ENCODE data around the gene VEGFD. TPM values are rescaled to one million over a fixed set of nuclear protein-coding genes. Genes with fewer than 3 reads are reported as not detected.

VEGFD gene, protein sequence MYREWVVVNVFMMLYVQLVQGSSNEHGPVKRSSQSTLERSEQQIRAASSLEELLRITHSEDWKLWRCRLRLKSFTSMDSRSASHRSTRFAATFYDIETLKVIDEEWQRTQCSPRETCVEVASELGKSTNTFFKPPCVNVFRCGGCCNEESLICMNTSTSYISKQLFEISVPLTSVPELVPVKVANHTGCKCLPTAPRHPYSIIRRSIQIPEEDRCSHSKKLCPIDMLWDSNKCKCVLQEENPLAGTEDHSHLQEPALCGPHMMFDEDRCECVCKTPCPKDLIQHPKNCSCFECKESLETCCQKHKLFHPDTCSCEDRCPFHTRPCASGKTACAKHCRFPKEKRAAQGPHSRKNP
- total RNA-seq (2022) (0.36 TPM in 1 of 2 replicates, not detected in the other), Bru-seq, nascent RNA (percentile 36 among the genes with signal in this experiment), BruChase-seq, experiment 1, labeled RNA remaining after a 2-hour chase (percentile 37 among the genes with signal in this experiment), BruChase-seq, experiment 2, labeled RNA remaining after a 6-hour chase (percentile 30 among the genes with signal in this experiment)
- long read RNA-seq: 0 reads

DNA sequence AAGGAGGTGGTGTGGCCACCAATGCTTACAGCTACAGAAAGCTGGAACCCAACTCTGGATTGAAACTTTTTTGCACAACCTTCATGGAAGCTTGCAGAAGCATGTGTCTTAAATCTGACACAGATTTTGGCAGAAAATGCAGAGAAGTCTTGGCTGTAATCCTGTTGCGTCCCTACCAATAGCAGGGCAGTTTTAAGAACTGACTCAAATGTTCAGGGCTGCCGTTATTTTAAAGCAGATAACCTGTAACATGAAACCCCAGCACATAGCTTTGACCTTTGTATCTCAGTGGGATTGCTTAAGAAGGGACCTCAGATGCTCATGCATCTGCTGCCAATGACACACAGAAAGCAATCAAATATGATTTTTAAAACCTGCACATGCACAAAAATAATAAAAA, at the start of gene VEGFD:
TSS of gene VEGFD (minus strand) at position 110 of the 400 bp plus-strand sequence. CDS start 467 bp downstream, outside the sequence.
- no peaks in the 10 kb centered on the region for H3K4me1 Mint-ChIP-seq (ENCODE audit: low read depth, unreplicated experiment)
- POLR2A ChIA-PET: no interaction called here
- H3K9me3 Mint-ChIP-seq (ENCODE audit: unreplicated experiment): no peaks in the 10 kb centered on the region
- TF ChIP-seq, protein P1, sequence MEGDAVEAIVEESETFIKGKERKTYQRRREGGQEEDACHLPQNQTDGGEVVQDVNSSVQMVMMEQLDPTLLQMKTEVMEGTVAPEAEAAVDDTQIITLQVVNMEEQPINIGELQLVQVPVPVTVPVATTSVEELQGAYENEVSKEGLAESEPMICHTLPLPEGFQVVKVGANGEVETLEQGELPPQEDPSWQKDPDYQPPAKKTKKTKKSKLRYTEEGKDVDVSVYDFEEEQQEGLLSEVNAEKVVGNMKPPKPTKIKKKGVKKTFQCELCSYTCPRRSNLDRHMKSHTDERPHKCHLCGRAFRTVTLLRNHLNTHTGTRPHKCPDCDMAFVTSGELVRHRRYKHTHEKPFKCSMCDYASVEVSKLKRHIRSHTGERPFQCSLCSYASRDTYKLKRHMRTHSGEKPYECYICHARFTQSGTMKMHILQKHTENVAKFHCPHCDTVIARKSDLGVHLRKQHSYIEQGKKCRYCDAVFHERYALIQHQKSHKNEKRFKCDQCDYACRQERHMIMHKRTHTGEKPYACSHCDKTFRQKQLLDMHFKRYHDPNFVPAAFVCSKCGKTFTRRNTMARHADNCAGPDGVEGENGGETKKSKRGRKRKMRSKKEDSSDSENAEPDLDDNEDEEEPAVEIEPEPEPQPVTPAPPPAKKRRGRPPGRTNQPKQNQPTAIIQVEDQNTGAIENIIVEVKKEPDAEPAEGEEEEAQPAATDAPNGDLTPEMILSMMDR (IDR thresholded peaks at IDR 0.05; ENCODE audit: insufficient read depth in 1 of 2, low read depth in 1 of 2, low read length in 1 of 2, severe bottlenecking in 1 of 2, unreplicated experiment in 1 of 2): no peak
- Histone ChIP-seq H3K4me3 (ENCODE audit: low read depth, low read length) (no peak within 1 kb of the TSS), H3K36me3 (ENCODE audit: control insufficient read depth, insufficient read depth, low read length) (no peaks in the 10 kb centered on the region), H3K4me1 (no peaks in the 10 kb centered on the region), H3K9me3 (no peaks in the 10 kb centered on the region), H3K27me3 (replicated peaks; ENCODE audit: control insufficient read depth, insufficient read depth, low read length) (no peaks in the 10 kb centered on the region)
- no peak within 1 kb of the TSS for H3K4me3 Mint-ChIP-seq (ENCODE audit: unreplicated experiment)
- peak in 1 of 2 experiments; percentile 0 for DNase-seq
- CTCF ChIA-PET: no interaction called here
- no peak within 1 kb of the TSS for H3K27ac Mint-ChIP-seq (ENCODE audit: unreplicated experiment)
- intact Hi-C loops (cut with micrococcal nuclease; ENCODE audit: unreplicated experiment): loop anchor here (10.0 kb wide), 1 partner anchor 80 kb away; no protein-coding TSS in a partner anchor
- no TSS peak for BruUV-seq (replicated peaks)
- H3K27me3 Mint-ChIP-seq (ENCODE audit: insufficient read depth, unreplicated experiment): no peaks in the 10 kb centered on the region
- peaks cover 5% of the 10 kb centered on the region for H3K36me3 Mint-ChIP-seq (ENCODE audit: insufficient read depth, unreplicated experiment)

DNA sequence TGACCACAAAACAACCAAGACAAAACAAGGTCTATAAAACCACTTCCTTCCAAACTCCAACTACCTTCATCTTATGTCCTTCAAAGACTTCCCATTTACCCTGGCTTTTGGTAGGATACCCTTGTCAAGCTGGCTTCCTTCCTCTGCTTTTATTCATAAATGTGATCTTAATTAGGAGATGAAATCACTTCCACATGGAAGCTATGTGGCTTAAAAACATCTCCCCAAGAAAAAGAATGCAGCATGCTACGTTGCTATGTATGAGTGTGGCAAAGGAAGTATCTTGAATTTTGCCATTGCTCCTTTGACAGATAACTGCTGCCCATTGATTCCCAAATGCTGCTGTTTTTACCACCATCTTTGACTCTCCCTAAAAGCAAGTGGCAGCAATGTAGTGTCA, 46.4 kb upstream of the VEGFD start:
- Histone ChIP-seq H3K4me3 (ENCODE audit: low read depth, low read length) (no peak overlapping the region), H3K4me1 (no peaks in the 10 kb centered on the region), H3K9me3 (no peaks in the 10 kb centered on the region), H3K27me3 (replicated peaks; ENCODE audit: control insufficient read depth, insufficient read depth, low read length) (no peaks in the 10 kb centered on the region), H3K36me3 (ENCODE audit: control insufficient read depth, insufficient read depth, low read length) (no peaks in the 10 kb centered on the region)
- Mint-ChIP-seq H3K27me3 (ENCODE audit: insufficient read depth, unreplicated experiment) (no peaks in the 10 kb centered on the region), H3K27ac (ENCODE audit: unreplicated experiment) (no peak overlapping the region), H3K4me1 (ENCODE audit: low read depth, unreplicated experiment) (no peaks in the 10 kb centered on the region), H3K9me3 (ENCODE audit: unreplicated experiment) (no peaks in the 10 kb centered on the region), H3K4me3 (ENCODE audit: unreplicated experiment) (no peak overlapping the region), H3K36me3 (ENCODE audit: insufficient read depth, unreplicated experiment) (peaks cover 6% of the 10 kb centered on the region)
- POLR2A ChIA-PET: no interaction called here
- CTCF ChIA-PET: no interaction called here
- no TSS peak for BruUV-seq (replicated peaks)
- TF ChIP-seq, protein P1 (IDR thresholded peaks at IDR 0.05; ENCODE audit: insufficient read depth in 1 of 2, low read depth in 1 of 2, low read length in 1 of 2, severe bottlenecking in 1 of 2, unreplicated experiment in 1 of 2): no peak
- intact Hi-C loops (cut with micrococcal nuclease; ENCODE audit: unreplicated experiment): no loop called here
- DNase-seq: no peak

DNA sequence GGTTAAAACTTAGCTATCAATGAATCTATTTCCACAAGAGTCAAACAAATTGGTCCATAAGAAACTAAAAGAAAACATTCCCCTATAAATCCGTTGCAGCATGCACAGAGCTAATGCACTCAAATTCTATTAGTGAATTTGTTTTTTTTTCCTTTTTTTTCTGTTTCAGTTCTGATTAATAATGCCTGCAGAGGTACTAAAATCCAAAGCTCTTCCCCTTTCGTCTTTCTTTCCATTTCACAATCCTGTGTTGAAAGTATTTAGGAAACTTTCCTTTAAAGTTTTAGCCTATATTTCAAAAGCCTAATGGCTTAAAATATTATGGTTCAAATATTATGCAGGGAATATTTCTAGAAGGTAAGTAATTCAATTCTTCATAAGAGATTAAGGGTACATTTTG, 45.9 kb upstream of the VEGFD start:
- H3K36me3 ChIP-seq (ENCODE audit: control insufficient read depth, insufficient read depth, low read length): no peaks in the 10 kb centered on the region
- no peaks in the 10 kb centered on the region for H3K4me1 ChIP-seq
- H3K36me3 Mint-ChIP-seq (ENCODE audit: insufficient read depth, unreplicated experiment): peaks cover 6% of the 10 kb centered on the region
- no TSS peak for BruUV-seq (replicated peaks)
- H3K27ac Mint-ChIP-seq (ENCODE audit: unreplicated experiment): no peak overlapping the region
- H3K4me1 Mint-ChIP-seq (ENCODE audit: low read depth, unreplicated experiment): no peaks in the 10 kb centered on the region
- intact Hi-C loops (cut with micrococcal nuclease; ENCODE audit: unreplicated experiment): no loop called here
- ChIA-PET CTCF (no interaction called here), POLR2A (no interaction called here)
- no peak overlapping the region for H3K4me3 ChIP-seq (ENCODE audit: low read depth, low read length)
- H3K4me3 Mint-ChIP-seq (ENCODE audit: unreplicated experiment): no peak overlapping the region
- H3K27me3 ChIP-seq (replicated peaks; ENCODE audit: control insufficient read depth, insufficient read depth, low read length): no peaks in the 10 kb centered on the region
- no peaks in the 10 kb centered on the region for H3K9me3 ChIP-seq
- no peaks in the 10 kb centered on the region for H3K27me3 Mint-ChIP-seq (ENCODE audit: insufficient read depth, unreplicated experiment)
- TF ChIP-seq, protein P1 (IDR thresholded peaks at IDR 0.05; ENCODE audit: insufficient read depth in 1 of 2, low read depth in 1 of 2, low read length in 1 of 2, severe bottlenecking in 1 of 2, unreplicated experiment in 1 of 2): no peak
- no peak for DNase-seq
- H3K9me3 Mint-ChIP-seq (ENCODE audit: unreplicated experiment): no peaks in the 10 kb centered on the region

Data from Caco-2 (cell line).